Activated CD4-positive, alpha-beta T cell treated with anti-CD3 and anti-CD28 coated beads, Interleukin-2, amount 10 ng/mL, durations not matched to agents 24 days and 14 days (primary cell): ENCODE data around the gene RAI14. TPM values are rescaled to one million over a fixed set of nuclear protein-coding genes. Genes with fewer than 3 reads are reported as not detected.
"Not testable (repeated sequence)": the region's sequence is repeated elsewhere in the genome, so short reads cannot be mapped to it uniquely, and the experiment has no call there.

Experiments
- DNase-seq: peaks from one replicate; pipeline ENCODE4 v3.0.0; 2022
- H3K27ac Mint-ChIP-seq: one replicate; pipeline ENCODE4 v1.8.0; 2022; ENCODE audit warnings: mild to moderate bottlenecking, mixed read lengths
- H3K27me3 Mint-ChIP-seq: one replicate; pipeline ENCODE4 v1.8.0; 2022; ENCODE audit warnings: mixed read lengths
- H3K36me3 Mint-ChIP-seq: one replicate; pipeline ENCODE4 v1.8.0; 2022; ENCODE audit warnings: low read depth, mild to moderate bottlenecking, mixed read lengths
- H3K4me1 Mint-ChIP-seq: one replicate; pipeline ENCODE4 v1.8.0; 2021; ENCODE audit warnings: mixed read lengths
- H3K4me3 Mint-ChIP-seq: one replicate; pipeline ENCODE4 v1.8.0; 2022; ENCODE audit warnings: mild to moderate bottlenecking, moderate library complexity, mixed read lengths
- H3K9me3 Mint-ChIP-seq: one replicate; pipeline ENCODE4 v1.8.0; 2021; ENCODE audit warnings: mixed read lengths
- intact Hi-C: fragments of 100-400 bp; cut with micrococcal nuclease; formaldehyde crosslinking; loops from one replicate; pipeline ENCODE4 v1.15.1; 2023
- total RNA-seq: library from RNA; stranded (reverse); gene quantifications from 2 replicates; pipeline ENCODE4 v1.2.3, GENCODE V29; 2022

Gene RAI14
- total RNA-seq, 1 donor from 2014 or later, result 5.1 TPM

- H3K4me1 Mint-ChIP-seq, result no peaks in the 10 kb centered on the region
- H3K27ac Mint-ChIP-seq, result no peak overlapping the region
- DNase-seq, result no peak
- no peaks in the 10 kb centered on the region for H3K9me3 Mint-ChIP-seq
- no peak overlapping the region for H3K4me3 Mint-ChIP-seq
- no peaks in the 10 kb centered on the region for H3K36me3 Mint-ChIP-seq
- H3K27me3 Mint-ChIP-seq, result no peaks in the 10 kb centered on the region
- intact Hi-C loops, result no loop called here
Observed at GRCh38 chr5:34708777-34709176, 52.6 kb downstream of the RAI14 start.

DNA sequence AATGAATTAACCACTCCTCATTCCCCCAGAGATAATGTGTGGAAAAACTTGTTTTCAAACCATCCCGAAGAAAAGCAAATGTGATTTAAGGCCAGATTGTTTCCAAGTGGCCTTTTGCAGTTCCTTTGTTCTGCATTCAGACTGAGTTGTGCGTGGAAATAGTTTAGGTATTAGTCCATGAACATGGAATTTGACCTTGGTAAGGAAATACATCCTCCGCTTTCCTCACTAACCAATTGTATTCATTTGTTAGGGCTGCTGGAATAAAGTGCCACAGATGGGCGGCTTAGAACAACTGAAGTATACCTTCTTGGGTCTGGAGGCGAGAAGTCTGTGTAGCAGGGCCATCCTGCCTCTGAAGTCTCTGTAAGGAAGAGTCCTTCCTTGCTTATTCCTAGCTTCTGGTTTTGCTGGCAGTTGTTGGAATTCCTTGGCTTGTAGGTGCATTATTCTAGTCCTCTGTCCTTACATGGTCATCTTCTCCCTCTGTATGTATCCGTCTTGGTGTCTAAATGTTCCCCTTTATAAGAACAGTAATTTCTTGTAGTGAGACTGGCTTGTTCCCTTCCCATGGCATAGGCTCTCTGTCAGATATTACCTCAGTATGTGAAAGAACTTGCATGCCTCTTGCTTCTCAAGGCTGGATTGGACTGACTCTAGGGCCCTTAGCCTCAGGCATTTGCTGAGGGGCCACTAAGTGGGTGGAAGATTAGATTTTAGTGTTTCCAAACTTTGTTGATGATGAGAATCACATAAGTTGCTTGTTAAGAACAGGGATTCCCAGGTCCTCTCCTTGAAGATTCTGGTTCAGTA is 53.9 kb downstream of the RAI14 start:
- no peak for DNase-seq
- Mint-ChIP-seq H3K4me3 (no peak overlapping the region), H3K27ac (no peak overlapping the region), H3K9me3 (no peaks in the 10 kb centered on the region), H3K4me1 (no peaks in the 10 kb centered on the region), H3K36me3 (no peaks in the 10 kb centered on the region), H3K27me3 (no peaks in the 10 kb centered on the region)
- intact Hi-C loops, result no loop called here

GRCh38 chr5:34712565-34712964 is 56.4 kb downstream of the RAI14 start:
- Mint-ChIP-seq H3K9me3 (no peaks in the 10 kb centered on the region), H3K4me3 (no peak overlapping the region), H3K4me1 (no peaks in the 10 kb centered on the region), H3K36me3 (no peaks in the 10 kb centered on the region), H3K27me3 (no peaks in the 10 kb centered on the region), H3K27ac (no peak overlapping the region)
- no peak for DNase-seq
- intact Hi-C loops, result no loop called here

DNA sequence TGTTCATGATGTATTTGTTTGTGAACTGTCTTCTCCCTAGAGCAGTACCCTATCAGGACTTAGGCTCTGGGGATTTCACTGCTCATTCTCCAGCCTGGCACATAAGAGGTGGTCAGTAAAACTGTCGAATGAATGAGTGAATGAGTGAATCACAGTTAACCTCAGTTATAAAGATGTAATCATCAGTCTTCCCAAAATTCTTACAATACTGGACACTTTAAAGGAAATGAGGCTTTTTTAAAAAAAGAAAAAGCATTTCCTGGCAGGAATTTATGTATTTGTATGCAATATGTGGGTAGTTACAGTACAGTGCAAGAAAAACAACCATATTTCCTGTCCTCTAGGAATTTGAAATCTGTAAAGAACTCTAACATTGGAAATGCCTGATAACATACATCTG is 59.6 kb downstream of the RAI14 start:
- Mint-ChIP-seq H3K9me3 (no peaks in the 10 kb centered on the region), H3K36me3 (no peaks in the 10 kb centered on the region), H3K27ac (no peak overlapping the region), H3K27me3 (no peaks in the 10 kb centered on the region), H3K4me1 (no peaks in the 10 kb centered on the region), H3K4me3 (no peak overlapping the region)
- no peak for DNase-seq
- intact Hi-C loops, result no loop called here

DNA sequence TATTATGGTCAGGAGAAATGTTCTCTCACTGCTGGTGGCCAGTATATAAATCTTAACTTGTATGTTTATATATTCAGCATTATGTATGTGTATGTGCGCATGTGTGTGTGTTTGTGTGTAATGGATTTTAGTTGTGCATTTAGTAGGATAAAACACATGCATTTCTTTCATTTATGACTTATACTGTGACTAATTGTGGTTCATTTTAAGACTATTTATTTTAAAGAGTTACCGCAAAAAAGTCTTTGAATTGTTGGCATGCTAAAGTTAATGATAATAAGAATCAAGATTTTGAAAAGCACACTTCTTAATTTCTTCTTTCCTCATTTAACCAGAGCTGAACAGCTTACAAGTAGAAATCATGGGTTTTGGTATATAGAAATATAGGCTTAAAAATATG is 60.9 kb downstream of the RAI14 start:
- Mint-ChIP-seq H3K27me3 (no peaks in the 10 kb centered on the region), H3K27ac (no peak overlapping the region), H3K36me3 (no peaks in the 10 kb centered on the region), H3K4me1 (no peaks in the 10 kb centered on the region), H3K9me3 (no peaks in the 10 kb centered on the region), H3K4me3 (no peak overlapping the region)
- no peak for DNase-seq
- intact Hi-C loops, result no loop called here

GRCh38 chr5:34717426-34718327 is 61.5 kb downstream of the RAI14 start:
- no peaks in the 10 kb centered on the region for H3K27me3 Mint-ChIP-seq
- no peak overlapping the region for H3K27ac Mint-ChIP-seq
- no peaks in the 10 kb centered on the region for H3K4me1 Mint-ChIP-seq
- H3K9me3 Mint-ChIP-seq, result no peaks in the 10 kb centered on the region
- no peak for DNase-seq
- no peaks in the 10 kb centered on the region for H3K36me3 Mint-ChIP-seq
- H3K4me3 Mint-ChIP-seq, result no peak overlapping the region
- intact Hi-C loops, result no loop called here

DNA sequence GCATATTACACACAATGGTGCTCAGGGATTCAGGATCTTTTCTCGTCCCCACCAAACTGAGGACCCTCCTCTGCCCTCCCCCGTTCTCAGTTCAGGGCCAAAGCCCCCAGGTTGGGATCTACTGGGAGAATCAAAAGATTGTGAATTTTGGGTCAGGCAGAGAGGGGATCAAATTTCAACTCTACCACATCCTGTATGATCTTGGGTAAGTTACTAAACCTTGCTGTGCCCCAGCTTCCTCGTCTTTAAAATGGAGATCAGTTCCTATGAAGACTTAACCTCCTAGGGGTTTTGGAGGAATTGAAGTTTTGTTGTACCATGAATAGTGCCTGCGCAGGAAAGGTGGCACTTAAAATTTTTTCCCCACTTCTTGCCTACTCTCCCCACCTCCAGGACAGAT is 62.4 kb downstream of the RAI14 start:
- no peaks in the 10 kb centered on the region for H3K9me3 Mint-ChIP-seq
- DNase-seq, result no peak
- H3K36me3 Mint-ChIP-seq, result no peaks in the 10 kb centered on the region
- no peaks in the 10 kb centered on the region for H3K27me3 Mint-ChIP-seq
- no peak overlapping the region for H3K27ac Mint-ChIP-seq
- intact Hi-C loops, result no loop called here
- no peak overlapping the region for H3K4me3 Mint-ChIP-seq
- no peaks in the 10 kb centered on the region for H3K4me1 Mint-ChIP-seq

DNA sequence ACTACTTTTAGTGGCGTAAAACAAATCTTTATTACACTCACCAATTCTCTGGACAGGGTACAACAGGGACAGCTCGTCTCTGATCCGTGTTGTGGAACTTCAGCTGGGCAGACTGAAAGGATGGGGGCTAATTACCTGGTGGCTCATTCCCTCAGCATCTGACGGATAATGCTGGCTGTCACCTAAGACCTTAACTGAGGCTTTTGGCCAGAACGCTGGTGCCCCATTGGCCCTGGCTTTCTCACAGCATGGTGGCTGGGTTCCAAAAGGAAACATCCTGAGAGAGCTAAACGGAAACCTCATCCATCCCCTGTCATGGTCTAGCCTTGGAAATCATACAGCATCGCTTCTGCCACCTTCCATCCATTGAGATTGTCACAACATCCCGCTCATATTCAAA is 62.9 kb downstream of the RAI14 start:
- H3K27me3 Mint-ChIP-seq, result no peaks in the 10 kb centered on the region
- intact Hi-C loops, result no loop called here
- H3K4me1 Mint-ChIP-seq, result no peaks in the 10 kb centered on the region
- no peaks in the 10 kb centered on the region for H3K9me3 Mint-ChIP-seq
- DNase-seq, result no peak
- no peak overlapping the region for H3K27ac Mint-ChIP-seq
- no peaks in the 10 kb centered on the region for H3K36me3 Mint-ChIP-seq
- no peak overlapping the region for H3K4me3 Mint-ChIP-seq

DNA sequence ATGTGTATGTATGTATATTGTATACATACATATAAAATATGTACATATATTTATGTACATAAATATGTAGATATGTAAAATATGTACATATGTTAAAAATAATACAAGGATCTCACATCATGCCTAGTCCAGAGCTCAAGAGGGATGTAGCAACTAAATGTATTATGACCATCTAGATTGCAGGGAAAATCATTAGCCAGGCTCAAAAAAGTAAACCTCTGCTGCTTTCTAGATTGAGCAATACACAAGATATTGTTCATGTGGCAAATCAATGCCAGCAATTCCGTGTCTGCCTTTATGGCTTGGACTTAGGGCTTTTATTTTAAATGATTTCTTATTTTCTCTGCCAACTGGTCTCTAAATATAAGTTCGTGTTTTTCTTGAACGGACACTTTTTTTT is 65.2 kb downstream of the RAI14 start:
- no peaks in the 10 kb centered on the region for H3K4me1 Mint-ChIP-seq
- H3K27ac Mint-ChIP-seq, result no peak overlapping the region
- no peaks in the 10 kb centered on the region for H3K27me3 Mint-ChIP-seq
- no peaks in the 10 kb centered on the region for H3K36me3 Mint-ChIP-seq
- intact Hi-C loops, result no loop called here
- no peak overlapping the region for H3K4me3 Mint-ChIP-seq
- no peak for DNase-seq
- H3K9me3 Mint-ChIP-seq, result no peaks in the 10 kb centered on the region

GRCh38 chr5:34722183-34722582 is 66.1 kb downstream of the RAI14 start:
- no peaks in the 10 kb centered on the region for H3K4me1 Mint-ChIP-seq
- intact Hi-C loops, result no loop called here
- H3K4me3 Mint-ChIP-seq, result no peak overlapping the region
- no peak overlapping the region for H3K27ac Mint-ChIP-seq
- no peaks in the 10 kb centered on the region for H3K36me3 Mint-ChIP-seq
- no peaks in the 10 kb centered on the region for H3K27me3 Mint-ChIP-seq
- peaks cover 4% of the 10 kb centered on the region for H3K9me3 Mint-ChIP-seq
- no peak for DNase-seq

DNA sequence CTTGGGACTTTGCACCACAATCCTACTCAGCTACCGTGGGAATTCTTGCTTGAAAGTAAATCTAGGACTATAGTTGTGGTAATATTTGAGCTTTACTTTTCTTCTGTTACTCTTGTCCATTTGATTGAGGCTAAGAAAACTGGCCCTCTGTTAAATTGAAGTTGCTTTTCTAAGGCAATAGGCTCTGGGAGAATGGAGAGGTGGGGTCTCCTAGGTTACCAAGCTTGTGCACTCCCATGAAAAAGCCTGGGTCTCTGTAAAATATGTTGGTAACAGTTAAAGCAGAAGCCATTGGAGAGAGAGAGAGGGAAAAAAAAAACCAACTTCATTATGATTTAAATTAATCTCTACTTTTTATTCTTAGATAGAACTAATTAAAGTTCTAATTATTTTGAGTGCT is 68.6 kb downstream of the RAI14 start:
- Mint-ChIP-seq H3K9me3 (peaks cover 7% of the 10 kb centered on the region), H3K4me3 (no peak overlapping the region), H3K27ac (no peak overlapping the region), H3K36me3 (no peaks in the 10 kb centered on the region), H3K4me1 (no peaks in the 10 kb centered on the region), H3K27me3 (no peaks in the 10 kb centered on the region)
- DNase-seq, result no peak
- intact Hi-C loops, result no loop called here

DNA sequence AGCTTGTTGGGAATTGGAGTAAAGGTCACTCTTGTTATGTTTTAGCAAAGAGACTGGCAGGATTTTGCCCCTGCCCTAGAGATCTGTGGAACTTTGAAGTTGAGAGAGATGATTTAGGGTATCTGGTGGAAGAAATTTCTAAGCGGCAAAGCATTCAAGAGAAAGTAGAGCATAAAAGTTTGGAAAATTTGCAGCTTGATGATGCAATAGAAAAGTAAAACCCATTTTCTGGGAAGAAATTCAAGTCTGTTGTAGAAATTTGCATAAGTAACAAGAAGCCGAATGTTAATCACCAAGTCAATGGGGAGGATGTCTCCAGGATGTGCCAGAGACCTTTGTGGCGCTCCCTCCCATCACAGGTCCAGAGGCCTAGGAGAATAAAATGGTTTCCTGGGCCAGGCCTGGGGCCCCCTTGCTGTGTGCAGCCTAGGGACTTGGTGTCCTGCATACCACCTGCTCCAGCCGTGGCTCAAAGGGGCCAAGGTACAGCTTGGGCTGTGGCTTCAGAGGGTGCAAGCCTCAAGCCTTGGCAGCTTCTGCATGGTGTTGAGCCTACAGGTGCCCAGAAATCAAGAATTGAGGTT is 71.1 kb downstream of the RAI14 start:
- H3K36me3 Mint-ChIP-seq, H3K27ac Mint-ChIP-seq, DNase-seq, H3K4me1 Mint-ChIP-seq, intact Hi-C loops, H3K27me3 Mint-ChIP-seq, H3K4me3 Mint-ChIP-seq, H3K9me3 Mint-ChIP-seq: not testable (repeated sequence)

GRCh38 chr5:34728236-34728635 is 72.1 kb downstream of the RAI14 start:
- Mint-ChIP-seq H3K4me3 (no peak overlapping the region), H3K4me1 (no peaks in the 10 kb centered on the region), H3K36me3 (no peaks in the 10 kb centered on the region), H3K27me3 (no peaks in the 10 kb centered on the region), H3K9me3 (peaks cover 7% of the 10 kb centered on the region), H3K27ac (no peak overlapping the region)
- intact Hi-C loops, result no loop called here
- no peak for DNase-seq
